ENCODE measurements around the gene TTC9B.
A peak's percentile ranks its signal among the peaks of the same experiment; 100 is the strongest.

TTC9B gene

DNA sequence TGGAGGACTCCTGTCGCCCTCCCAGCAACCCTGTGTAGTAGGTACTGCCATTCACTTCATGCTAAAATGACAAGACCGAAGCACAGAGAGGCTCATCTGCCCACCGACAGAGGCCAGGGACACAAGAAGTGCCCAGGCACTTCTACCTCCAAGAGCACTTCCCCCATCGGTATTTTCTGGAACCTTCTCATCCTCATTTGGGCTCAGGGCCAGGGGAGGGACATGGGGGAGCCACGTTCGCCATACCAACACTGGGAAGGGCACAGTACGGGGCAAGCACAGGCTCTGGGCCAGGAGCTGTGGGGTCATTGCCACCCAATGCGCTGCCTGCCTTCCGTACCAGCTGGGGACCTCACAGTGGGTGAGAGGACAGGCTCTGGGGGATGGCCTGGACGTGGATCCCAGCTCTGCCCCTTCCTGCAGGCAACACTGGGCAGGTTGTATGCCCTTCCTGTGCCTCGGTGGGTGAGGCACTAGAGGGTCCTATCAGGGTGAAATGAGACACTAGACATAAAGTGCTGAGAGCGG, 29.6 kb upstream of the TTC9B start:
- no peak for DNase-seq (ENCODE audit: low read depth, low spot score)

DNA sequence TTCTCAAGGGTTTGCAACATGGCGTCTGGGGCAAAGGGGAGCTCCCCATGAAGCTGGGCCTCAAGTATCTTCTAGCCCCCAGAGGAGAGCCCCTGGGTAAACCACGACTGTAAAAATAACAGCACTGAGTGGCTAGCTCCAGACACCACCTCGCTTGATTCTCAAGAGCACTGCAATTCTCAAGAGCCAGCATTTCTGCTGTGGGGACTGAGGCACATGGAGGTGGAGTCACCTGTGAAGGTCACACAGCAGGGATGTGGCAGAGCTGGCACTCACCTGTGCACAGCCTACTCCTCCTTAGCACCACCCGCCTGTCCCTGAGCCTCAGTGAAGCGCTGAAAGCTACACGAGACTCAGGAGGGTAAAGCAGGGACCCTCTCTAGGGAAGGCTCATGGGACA, 29.0 kb upstream of the TTC9B start:
- no peak for DNase-seq (ENCODE audit: low read depth, low spot score)

GRCh38 chr19:40246292-40247073, 28.3 kb upstream of the TTC9B start:
- no peak for DNase-seq (ENCODE audit: low read depth, low spot score)

DNA sequence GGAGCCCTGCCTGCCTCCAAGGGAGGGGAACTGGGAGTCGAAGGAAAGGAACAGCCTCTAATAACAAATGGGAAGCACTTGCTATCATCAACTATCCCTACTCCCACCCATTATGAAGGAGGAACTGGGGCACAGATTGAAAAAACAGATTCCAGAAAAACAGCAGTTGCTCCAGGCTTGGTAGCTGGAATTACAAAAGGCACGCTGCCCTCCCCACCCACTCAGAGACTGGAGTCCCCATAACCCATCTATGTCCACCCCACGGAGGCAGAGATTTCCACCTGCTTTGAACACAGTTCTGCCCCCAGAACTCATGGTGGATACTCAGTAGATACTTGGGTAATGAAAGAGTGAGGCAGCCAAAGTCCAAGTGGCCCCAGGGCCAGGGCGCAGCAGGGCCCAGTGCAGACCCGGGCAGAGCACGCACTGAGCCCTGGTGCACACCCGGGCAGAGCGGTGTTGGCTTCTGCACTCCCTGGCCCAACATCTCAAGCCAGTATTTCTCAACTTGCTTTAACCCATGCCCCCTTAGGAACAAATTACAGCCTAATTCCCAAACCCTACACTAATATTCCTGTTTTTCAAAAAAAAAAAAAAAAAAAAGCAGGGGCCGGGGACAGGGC, 27.4 kb upstream of the TTC9B start:
- no peak for DNase-seq (ENCODE audit: low read depth, low spot score)

- no peak for DNase-seq (ENCODE audit: low read depth, low spot score)
Measured at GRCh38 chr19:40244579-40245317, 26.6 kb upstream of the TTC9B start.

DNA sequence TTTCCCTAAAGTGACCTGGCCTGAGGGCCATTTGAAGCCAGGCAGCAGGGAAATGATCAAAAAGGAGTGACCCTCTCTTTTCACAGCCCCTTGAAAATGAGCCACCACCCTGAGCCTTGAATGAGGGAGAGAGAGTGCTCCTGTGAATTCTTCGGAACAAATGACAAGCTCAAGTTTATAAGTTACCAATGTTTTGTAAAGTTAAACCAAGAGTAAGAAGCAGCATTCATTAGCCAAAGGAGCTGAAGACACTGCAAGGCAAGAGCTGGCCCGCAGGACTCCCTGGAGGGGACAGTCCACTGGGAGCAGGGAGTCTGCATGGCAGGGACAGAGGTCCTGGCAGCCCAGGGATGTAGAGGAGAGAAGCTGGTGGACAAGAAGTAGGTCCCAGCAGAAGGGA, 25.0 kb upstream of the TTC9B start:
- no peak for DNase-seq (ENCODE audit: low read depth, low spot score)

- DNase-seq (ENCODE audit: low read depth, low spot score), result no peak
Measured at GRCh38 chr19:40242480-40242879, 24.3 kb upstream of the TTC9B start.

DNA sequence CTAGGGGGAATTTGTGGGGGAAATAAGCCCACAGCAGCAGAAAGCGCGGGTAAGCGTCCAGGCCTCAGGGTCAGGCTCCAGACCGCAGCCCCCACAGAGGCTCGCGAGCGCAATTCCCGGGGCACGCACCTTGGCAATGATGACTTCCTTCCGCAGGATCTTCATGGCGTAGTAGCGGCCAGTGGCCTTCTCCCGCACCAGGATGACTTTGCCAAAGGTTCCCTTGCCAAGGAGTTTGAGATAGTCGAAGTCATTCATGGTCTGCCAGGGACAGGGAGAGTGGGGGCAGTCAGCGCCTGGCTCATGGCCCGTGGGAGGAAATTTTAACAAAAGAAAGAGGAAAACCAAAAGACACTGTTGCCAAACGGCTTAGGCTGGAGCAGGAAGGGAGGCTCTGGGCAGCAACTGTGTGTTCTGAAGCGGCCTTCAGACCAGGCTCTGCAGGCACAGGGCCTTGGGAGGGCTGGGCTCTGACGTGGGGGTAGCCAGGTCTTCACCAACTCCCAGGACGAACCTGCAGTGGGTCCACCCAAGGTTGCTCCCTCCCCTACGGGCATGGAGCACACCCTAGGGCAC, 23.7 kb upstream of the TTC9B start:
- no peak for DNase-seq (ENCODE audit: low read depth, low spot score)

DNA sequence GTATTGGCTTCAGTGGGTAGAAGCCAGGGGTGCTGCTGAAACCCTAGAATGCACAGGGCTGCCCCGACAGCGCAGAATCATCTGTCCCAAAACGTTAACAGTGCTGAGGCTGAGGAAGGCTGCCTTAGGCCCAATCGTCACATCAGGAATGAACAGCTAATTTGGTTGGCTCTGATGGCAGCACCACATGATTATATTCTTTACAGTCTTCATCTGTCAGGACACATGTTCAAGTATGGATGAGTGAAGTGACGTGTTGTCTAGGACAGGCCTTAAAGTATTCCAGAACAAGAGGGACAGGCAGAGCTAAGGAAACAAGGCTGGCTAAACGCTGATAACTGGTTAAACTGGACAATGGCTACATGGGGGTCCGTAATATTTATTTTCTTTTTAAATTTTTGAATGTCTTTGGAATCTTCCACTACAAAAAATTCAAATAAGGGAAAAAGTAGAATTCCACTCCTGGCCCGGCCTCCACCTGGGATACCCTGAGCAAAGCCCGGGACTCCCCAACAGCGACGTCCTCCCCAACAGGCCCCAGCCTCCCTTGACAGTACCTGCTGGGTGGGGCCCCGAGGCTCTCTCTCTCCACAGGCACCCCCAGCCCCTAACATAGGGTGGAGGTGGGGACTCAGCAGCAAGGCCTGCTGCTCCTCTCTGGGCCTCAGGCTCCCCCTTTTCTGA, 23.1 kb upstream of the TTC9B start:
- DNase-seq (ENCODE audit: low read depth, low spot score), result no peak

GRCh38 chr19:40240332-40240731, 22.1 kb upstream of the TTC9B start:
- DNase-seq (ENCODE audit: low read depth, low spot score), result no peak

DNA sequence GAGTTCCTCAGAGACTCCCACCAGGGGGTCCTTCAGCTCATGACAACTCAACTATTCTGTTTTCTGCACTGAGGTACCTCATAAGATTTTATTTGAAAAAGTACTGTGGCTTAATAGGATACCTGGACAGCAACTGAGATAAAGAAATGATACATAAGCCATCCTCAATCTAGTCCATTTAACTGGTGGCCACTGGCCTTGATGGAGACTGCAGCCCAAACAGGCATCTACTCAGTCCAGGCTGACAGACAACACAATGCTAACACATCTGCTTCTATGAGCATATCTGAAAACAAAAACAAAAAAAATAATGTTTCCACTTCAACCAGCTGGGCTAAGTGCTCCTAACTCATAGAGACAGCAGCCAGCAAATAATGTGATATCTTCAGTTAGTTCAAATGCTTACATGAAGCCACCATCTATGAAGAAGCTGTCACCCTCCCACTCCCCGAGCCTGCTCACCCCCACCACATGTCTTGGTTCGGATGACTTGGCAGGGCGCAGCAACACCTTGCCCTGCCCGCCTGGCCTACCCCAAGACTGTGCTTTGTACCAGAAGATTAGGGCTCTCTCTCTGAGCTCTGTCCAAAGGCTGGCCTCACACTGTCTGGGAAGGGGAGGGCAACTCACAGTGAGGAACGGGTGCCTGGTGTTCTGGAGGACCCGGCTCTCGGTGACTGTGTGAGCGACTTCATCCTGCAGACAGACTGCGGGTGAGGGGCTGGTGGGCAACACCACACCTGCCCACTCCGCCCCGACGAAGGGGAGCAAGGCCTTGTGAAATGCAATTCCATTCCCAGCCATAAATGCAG, 21.4 kb upstream of the TTC9B start:
- DNase-seq (ENCODE audit: low read depth, low spot score), result no peak

- DNase-seq (ENCODE audit: low read depth, low spot score), result no peak
Measured at GRCh38 chr19:40238775-40239174, 20.6 kb upstream of the TTC9B start.

DNA sequence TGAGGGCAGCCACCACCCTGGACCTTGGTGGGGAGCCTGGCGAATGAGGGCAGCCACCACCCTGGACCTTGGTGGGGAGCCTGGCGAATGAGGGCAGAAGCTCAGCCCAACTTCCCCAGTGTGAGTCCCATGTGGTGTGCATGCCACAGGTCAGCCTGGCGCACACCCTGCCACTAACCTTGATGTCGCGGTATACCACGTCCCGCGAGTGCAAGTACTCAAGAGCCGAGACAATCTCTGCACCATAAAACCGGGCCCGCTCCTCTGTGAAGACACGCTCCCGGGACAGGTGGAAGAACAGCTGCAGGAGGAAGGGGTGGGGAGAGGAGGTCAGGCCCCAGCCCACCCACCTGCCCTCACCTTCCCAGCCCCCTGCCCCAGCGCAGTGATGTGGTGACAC, 19.6 kb upstream of the TTC9B start:
- DNase-seq (ENCODE audit: low read depth, low spot score), result no peak

- no peak for DNase-seq (ENCODE audit: low read depth, low spot score)
Measured at GRCh38 chr19:40236366-40236765, 18.2 kb upstream of the TTC9B start.

- DNase-seq (ENCODE audit: low read depth, low spot score), result no peak
Measured at GRCh38 chr19:40236026-40236355, 17.8 kb upstream of the TTC9B start.

DNA sequence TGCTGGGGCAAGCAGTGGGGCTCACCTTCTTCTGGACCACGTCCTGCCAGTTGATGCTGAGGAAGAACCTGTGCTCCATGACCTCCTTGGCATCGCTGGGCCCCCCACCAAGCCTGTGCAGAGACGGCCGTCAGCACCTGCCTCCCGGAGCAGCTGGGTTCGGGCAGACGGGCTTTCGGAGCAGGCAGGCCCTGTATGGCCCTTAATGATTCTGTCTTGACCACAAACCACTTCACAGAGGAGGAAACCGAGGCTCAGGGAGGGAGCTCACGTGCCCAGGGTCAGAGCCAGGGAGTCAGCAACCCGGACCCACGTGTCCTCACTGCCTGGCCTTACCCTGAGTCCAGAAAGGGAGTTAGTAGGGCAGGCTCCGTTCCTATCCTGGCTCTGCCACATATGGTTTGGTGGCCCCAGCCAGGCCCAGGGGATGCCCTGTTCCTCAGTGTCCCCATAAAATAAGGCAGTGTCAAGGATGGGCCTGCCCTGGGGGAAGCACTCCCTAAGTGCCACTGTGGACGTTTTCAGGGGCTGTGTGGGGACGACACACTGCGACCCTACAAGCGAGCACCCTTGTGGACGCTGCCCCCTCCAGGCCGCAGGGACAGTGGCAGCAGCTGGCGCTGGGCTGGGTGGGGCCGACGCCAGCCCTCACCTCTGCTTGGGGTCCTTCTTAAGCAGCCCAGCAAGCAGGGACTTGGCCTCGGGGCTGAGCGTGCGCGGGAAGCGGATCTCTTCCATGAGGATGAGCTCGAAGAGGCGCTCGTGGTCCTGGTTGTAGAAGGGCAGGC, 17.2 kb upstream of the TTC9B start:
- peak; percentile 50 for DNase-seq (ENCODE audit: low read depth, low spot score)

DNA sequence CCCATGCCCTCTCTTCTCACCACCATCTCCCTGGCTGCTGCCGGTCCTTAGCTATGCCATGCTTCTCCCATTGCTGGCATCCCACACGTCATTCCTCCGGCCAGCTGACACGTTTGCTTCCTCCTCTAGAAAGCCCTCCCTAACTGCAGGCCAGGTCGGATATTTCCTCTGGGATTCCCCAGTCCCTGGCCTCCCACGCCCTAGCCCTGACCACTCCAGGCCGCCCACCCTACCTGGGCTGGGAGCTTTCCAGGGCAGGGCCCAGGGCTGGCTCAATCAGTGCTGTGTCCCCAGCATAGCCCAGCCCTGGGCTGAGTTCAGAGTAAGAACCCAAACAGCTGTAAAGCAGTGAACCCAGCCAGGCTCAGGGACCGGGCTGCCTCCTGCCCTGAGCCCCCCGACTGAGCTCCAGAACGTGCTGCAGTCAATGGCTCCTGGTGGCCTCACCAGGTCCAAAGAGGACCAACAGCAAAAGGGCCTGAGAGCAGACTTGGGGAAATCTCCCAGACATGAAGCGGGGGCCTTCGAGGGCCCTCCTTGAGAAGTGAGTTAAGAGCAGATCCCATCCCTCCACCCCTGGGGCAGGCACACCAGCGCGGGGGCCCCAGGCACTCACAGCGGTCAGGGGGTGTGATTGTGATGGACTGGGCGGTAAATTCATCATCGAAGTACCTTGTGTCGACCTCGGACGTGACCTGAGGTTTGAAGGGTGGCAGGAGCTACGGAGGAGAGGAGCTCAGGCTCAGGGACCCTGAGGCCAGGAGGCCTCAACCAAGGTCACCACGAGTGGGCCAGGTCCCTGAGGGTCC, 16.4 kb upstream of the TTC9B start:
- DNase-seq (ENCODE audit: low read depth, low spot score), result no peak

GRCh38 chr19:40233811-40234389, 15.7 kb upstream of the TTC9B start:
- no peak for DNase-seq (ENCODE audit: low read depth, low spot score)
